Tibial artery (tissue), 4 donors: ENCODE data around the gene TRIM41.
A peak's percentile ranks its signal among the peaks of the same experiment; 100 is the strongest.

Experiments
- DNase-seq, 2 donors: peaks; one replicate each; pipeline ENCODE4 v3.0.0-alpha.2; 2019
- H3K27ac ChIP-seq, 2 donors: fragments of 200-600 bp; sonication (generic) in 1 of 2; 1 replicate in 1 of 2; 2 replicates in 1 of 2; pipeline ENCODE4 v1.5.1; 2018 to 2019; ENCODE audit warnings: mild to moderate bottlenecking in 1 of 2
- H3K27me3 ChIP-seq, 2 donors: fragments of 200-600 bp; sonication (generic) in 1 of 2; one replicate each; pipeline versions ENCODE4 v1.5.1 to v1.6.0; 2016 to 2019
- H3K36me3 ChIP-seq, 3 donors: fragments of 200-600 bp; sonication (generic) in 2 of 3; one replicate each; pipeline ENCODE4 v1.5.1; 2016 to 2019; ENCODE audit warnings: mild to moderate bottlenecking in 2 of 3
- H3K4me1 ChIP-seq, 4 donors: fragments of 200-600 bp; sonication (generic) in 2 of 4; 1 replicate in 3 of 4; 2 replicates in 1 of 4; pipeline ENCODE4 v1.5.1; 2016 to 2019
- H3K4me3 ChIP-seq, 2 donors: fragments of 200-600 bp; sonication (generic) in 1 of 2; 1 replicate in 1 of 2; 2 replicates in 1 of 2; pipeline ENCODE4 v1.5.1; 2018 to 2019; ENCODE audit warnings: mild to moderate bottlenecking in 2 of 2
- H3K9me3 ChIP-seq, 3 donors: fragments of 200-600 bp; sonication (generic) in 1 of 3; one replicate each; pipeline ENCODE4 v1.5.1; 2016 to 2019
- CTCF ChIP-seq, 2 experiments: fragments of 200-600 bp in 1 of 2; fragments of 450-650 bp in 1 of 2; IDR thresholded peaks; one replicate each; pipeline ENCODE4 v1.5.1; 2017 to 2019; ENCODE audit warnings: antibody characterized with exemption in 2 of 2, mild to moderate bottlenecking in 1 of 2, moderate library complexity in 1 of 2
- intact Hi-C: fragments of 100-400 bp; cut with DNase I; formaldehyde crosslinking; loops from one replicate; pipeline ENCODE4 v1.15.0; 2023; ENCODE audit warnings: low total_unique reads

TRIM41 gene

DNA sequence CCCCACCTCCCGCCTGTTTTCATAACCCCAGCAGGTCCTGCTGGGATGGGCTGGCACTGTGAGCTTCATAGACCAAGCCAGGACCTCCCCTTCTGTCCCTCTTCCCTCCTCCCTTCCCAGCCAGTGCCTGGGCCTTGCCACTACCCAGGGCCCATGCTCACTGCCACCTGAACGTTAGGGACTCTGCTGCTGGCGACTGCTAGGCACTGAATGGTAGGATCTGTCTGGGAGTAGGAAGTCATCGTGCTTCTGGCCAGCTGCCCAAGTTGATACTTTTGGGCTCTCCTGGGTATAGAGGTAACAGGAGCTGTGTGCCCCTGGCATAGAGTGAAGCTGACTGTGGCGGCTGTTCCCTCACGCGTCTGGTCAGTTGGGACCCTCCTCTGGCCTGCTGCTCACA lies 8.4 kb downstream of the TRIM41 start:
- Histone ChIP-seq H3K4me1 (no peaks in the 10 kb centered on the region), H3K27me3 (no peaks in the 10 kb centered on the region), H3K36me3 (peaks cover 15 to 78% (median 46%) of the 10 kb centered on the region in 3 donors), H3K9me3 (no peaks in the 10 kb centered on the region), H3K27ac (no peak overlapping the region), H3K4me3 (no peak overlapping the region)
- no peak for TF ChIP-seq CTCF (IDR thresholded peaks at IDR 0.05)
- intact Hi-C loops, result no loop called here
- no peak for DNase-seq

GRCh38 chr5:181232593-181232992 lies 9.5 kb downstream of the TRIM41 start:
- intact Hi-C loops, result no loop called here
- H3K27ac ChIP-seq, result no peak overlapping the region

DNA sequence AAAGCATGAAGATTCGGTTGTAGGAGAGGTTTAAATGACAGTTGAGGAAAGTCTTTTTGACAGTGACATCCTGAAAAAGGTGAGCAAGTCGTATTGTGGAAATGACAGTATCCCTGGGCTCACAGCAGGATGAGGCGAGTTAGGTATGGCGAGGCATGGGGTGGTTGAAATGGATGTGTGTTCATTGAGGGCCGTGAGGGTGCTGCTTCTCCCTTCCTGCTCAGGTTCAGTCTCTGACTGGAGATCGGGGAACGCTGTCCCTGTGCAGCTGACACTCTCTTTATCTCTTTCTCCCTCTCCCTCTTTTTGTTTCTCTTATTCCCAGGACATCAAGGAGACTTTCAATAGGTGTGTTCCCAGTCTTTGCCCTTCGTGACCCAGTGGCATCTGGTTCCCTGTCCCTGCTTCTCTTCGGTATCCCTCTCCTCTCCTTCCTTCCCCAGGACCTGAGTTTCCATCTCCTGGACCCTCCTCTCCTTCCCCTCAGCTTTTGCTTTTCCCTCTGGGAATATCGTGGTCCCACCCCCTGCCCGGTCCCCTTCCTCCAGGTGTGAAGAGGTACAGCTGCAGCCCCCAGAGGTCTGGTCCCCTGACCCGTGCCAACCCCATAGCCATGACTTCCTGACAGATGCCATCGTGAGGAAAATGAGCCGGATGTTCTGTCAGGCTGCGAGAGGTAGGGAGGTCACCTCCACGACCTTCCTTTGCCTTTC lies 10.2 kb downstream of the TRIM41 start:
- H3K36me3 ChIP-seq, result peaks cover 33 to 83% (median 64%) of the 10 kb centered on the region in 3 donors
- no peak overlapping the region for H3K27ac ChIP-seq
- no peak for TF ChIP-seq CTCF (IDR thresholded peaks at IDR 0.05)
- no peaks in the 10 kb centered on the region for H3K27me3 ChIP-seq
- no peak overlapping the region for H3K4me3 ChIP-seq
- intact Hi-C loops, result no loop called here
- H3K4me1 ChIP-seq, result no peaks in the 10 kb centered on the region
- peak in 1 of 2 donors; percentile 40 for DNase-seq
- no peaks in the 10 kb centered on the region for H3K9me3 ChIP-seq

More at GRCh38 chr5:181232593-181232992, 9.5 kb downstream of the TRIM41 start:
- Histone ChIP-seq H3K9me3 (no peaks in the 10 kb centered on the region), H3K4me3 (no peak overlapping the region), H3K36me3 (peaks cover 27 to 81% (median 57%) of the 10 kb centered on the region in 3 donors), H3K4me1 (no peaks in the 10 kb centered on the region), H3K27me3 (no peaks in the 10 kb centered on the region)
- DNase-seq, result no peak
- no peak for TF ChIP-seq CTCF (IDR thresholded peaks at IDR 0.05)

DNA sequence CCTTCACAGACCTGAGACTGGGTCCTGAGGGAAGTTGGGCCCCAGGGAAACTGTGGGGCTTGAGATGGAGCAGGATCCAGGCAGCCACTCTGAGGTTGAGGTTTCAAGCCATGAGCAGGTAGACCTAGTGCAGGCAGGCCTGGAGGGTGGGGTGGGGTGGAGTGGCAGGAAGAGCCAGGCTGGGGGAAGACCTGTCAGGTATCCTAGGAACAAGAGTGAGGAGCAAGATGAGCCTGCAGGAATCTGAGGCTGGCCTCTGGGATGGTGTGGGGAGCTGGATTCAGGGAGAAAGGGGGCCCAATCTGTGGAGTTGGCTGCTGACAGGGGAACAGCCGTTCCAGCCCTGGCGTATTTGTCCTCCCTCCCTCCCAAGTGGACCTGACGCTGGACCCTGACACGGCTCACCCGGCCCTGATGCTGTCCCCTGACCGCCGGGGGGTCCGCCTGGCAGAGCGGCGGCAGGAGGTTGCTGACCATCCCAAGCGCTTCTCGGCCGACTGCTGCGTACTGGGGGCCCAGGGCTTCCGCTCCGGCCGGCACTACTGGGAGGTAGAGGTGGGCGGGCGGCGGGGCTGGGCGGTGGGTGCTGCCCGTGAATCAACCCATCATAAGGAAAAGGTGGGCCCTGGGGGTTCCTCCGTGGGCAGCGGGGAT lies 10.8 kb downstream of the TRIM41 start:
- H3K36me3 ChIP-seq, result peaks cover 40 to 89% (median 70%) of the 10 kb centered on the region in 3 donors
- H3K4me3 ChIP-seq, result no peak overlapping the region
- H3K27me3 ChIP-seq, result no peaks in the 10 kb centered on the region
- peak in 1 of 2 donors; percentile 35 for DNase-seq
- no peaks in the 10 kb centered on the region for H3K9me3 ChIP-seq
- TF ChIP-seq CTCF (IDR thresholded peaks at IDR 0.05), result no peak
- H3K4me1 ChIP-seq, result no peaks in the 10 kb centered on the region
- no peak overlapping the region for H3K27ac ChIP-seq
- intact Hi-C loops, result no loop called here

GRCh38 chr5:181234455-181235306 lies 11.6 kb downstream of the TRIM41 start:
- DNase-seq, result peak in 1 of 2 donors; percentile 53
- no peak overlapping the region for H3K4me3 ChIP-seq
- H3K9me3 ChIP-seq, result no peaks in the 10 kb centered on the region
- H3K27ac ChIP-seq, result no peak overlapping the region
- no peak for TF ChIP-seq CTCF (IDR thresholded peaks at IDR 0.05)
- intact Hi-C loops, result no loop called here
- no peaks in the 10 kb centered on the region for H3K27me3 ChIP-seq
- peaks cover 48 to 93% (median 78%) of the 10 kb centered on the region in 3 donors for H3K36me3 ChIP-seq
- H3K4me1 ChIP-seq, result peaks cover 0 to 3% (median 0%) of the 10 kb centered on the region in 4 donors
